ENCODE data around the gene CACNA2D2.

- TF ChIP-seq CTCF (IDR thresholded peaks at IDR 0.05) (no peak), POLR2AphosphoS5 (IDR thresholded peaks at IDR 0.05; ENCODE audit: low read depth, low read length) (no peak), REST (IDR thresholded peaks at IDR 0.05; ENCODE audit: insufficient read depth in 1 of 2, low read depth in 2 of 2, low read length in 1 of 2) (no peak)
These were observed 101.3 kb downstream of the CACNA2D2 start for GRCh38 chr3:50401978-50402595.
